ENCODE results near the gene FAXDC2. TPM values are rescaled to one million over a fixed set of nuclear protein-coding genes. Genes with fewer than 3 reads are reported as not detected.

Gene FAXDC2
- total and polyA plus RNA-seq, 4 donors: 14.0 to 46.8 (median 28.2) TPM

DNA sequence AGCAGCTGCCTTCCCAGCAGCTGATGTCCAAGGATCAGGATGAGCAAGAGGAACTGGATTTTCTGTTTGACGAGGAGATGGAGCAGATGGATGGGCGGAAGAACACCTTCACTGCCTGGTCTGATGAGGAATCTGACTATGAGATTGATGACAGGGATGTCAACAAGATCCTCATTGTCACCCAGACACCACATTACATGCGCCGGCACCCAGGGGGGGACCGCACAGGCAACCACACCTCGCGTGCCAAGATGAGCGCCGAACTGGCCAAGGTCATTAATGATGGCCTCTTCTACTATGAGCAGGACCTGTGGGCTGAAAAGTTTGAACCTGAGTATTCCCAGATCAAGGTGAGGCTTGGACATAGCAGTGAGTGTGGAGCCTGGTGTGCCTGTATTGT is 48.4 kb downstream of the FAXDC2 start:
- intact Hi-C loops (cut with DNase I): loop anchor here in 1 of 2 donors (10.0 kb wide), 1 partner anchor 117 kb away; no protein-coding TSS in a partner anchor
- H3K9me3 ChIP-seq (ENCODE audit: control insufficient read depth, low read length): no peaks in the 10 kb centered on the region
- no peak overlapping the region for H3K4me3 ChIP-seq (ENCODE audit: low read length in 2 of 2)
- H3K27ac ChIP-seq (ENCODE audit: low read depth in 1 of 2, low read length in 2 of 2): no peak overlapping the region
- peaks cover 13 to 22% of the 10 kb centered on the region in 2 donors for H3K36me3 ChIP-seq (ENCODE audit: control insufficient read depth in 1 of 2, insufficient read depth in 2 of 2, low read length in 1 of 2)
- no peaks in the 10 kb centered on the region for H3K27me3 ChIP-seq (ENCODE audit: control insufficient read depth in 1 of 2, insufficient read depth in 2 of 2, low read length in 1 of 2)
- no peaks in the 10 kb centered on the region for H3K4me1 ChIP-seq (ENCODE audit: control insufficient read depth in 1 of 2, insufficient read depth in 2 of 2, low read length in 2 of 2)
- ATAC-seq (ENCODE audit: low FRiP score): no peak
- DNase-seq: no peak
- 93 to 96% methylated on average over 9 of the region's 9 CpGs for WGBS, 2 donors

GRCh38 chr5:154801083-154801482 is 49.3 kb downstream of the FAXDC2 start:
- WGBS, 2 donors: 67 to 71% methylated on average over 3 of the region's 3 CpGs
- Histone ChIP-seq H3K9me3 (ENCODE audit: control insufficient read depth, low read length) (no peaks in the 10 kb centered on the region), H3K4me1 (ENCODE audit: control insufficient read depth in 1 of 2, insufficient read depth in 2 of 2, low read length in 2 of 2) (no peaks in the 10 kb centered on the region), H3K4me3 (ENCODE audit: low read length in 2 of 2) (no peak overlapping the region), H3K27me3 (ENCODE audit: control insufficient read depth in 1 of 2, insufficient read depth in 2 of 2, low read length in 1 of 2) (no peaks in the 10 kb centered on the region), H3K36me3 (ENCODE audit: control insufficient read depth in 1 of 2, insufficient read depth in 2 of 2, low read length in 1 of 2) (peaks cover 13 to 19% of the 10 kb centered on the region in 2 donors), H3K27ac (ENCODE audit: low read depth in 1 of 2, low read length in 2 of 2) (no peak overlapping the region)
- intact Hi-C loops (cut with DNase I): loop anchor here in 1 of 2 donors (10.0 kb wide), 1 partner anchor 116 kb away; no protein-coding TSS in a partner anchor
- no peak for ATAC-seq (ENCODE audit: low FRiP score)
- DNase-seq: no peak

DNA sequence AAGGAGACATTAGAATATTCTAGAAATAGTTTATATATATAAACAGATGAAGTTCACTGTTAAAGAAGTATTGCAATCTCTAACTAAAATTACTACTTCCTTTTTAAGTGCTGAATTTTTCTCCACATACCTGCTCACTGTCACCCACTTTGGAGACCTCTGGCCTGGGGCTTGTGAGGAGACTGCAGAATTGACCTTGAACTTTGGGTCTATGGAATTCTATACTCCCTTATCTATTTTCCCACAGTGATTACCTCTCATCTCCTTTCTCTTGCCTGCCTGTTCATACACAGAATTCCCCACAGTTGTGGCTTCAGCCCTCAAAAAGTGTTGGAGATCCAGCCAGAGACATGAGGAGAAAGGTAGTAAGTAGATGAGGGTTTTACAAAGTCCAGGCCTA is 49.8 kb downstream of the FAXDC2 start:
- Histone ChIP-seq H3K27me3 (ENCODE audit: control insufficient read depth in 1 of 2, insufficient read depth in 2 of 2, low read length in 1 of 2) (no peaks in the 10 kb centered on the region), H3K36me3 (ENCODE audit: control insufficient read depth in 1 of 2, insufficient read depth in 2 of 2, low read length in 1 of 2) (peaks cover 13 to 18% of the 10 kb centered on the region in 2 donors), H3K4me1 (ENCODE audit: control insufficient read depth in 1 of 2, insufficient read depth in 2 of 2, low read length in 2 of 2) (no peaks in the 10 kb centered on the region), H3K4me3 (ENCODE audit: low read length in 2 of 2) (no peak overlapping the region), H3K27ac (ENCODE audit: low read depth in 1 of 2, low read length in 2 of 2) (no peak overlapping the region), H3K9me3 (ENCODE audit: control insufficient read depth, low read length) (no peaks in the 10 kb centered on the region)
- ATAC-seq (ENCODE audit: low FRiP score) (no peak), DNase-seq (no peak)
- intact Hi-C loops (cut with DNase I): loop anchor here in 1 of 2 donors (10.0 kb wide), 1 partner anchor 116 kb away; no protein-coding TSS in a partner anchor

DNA sequence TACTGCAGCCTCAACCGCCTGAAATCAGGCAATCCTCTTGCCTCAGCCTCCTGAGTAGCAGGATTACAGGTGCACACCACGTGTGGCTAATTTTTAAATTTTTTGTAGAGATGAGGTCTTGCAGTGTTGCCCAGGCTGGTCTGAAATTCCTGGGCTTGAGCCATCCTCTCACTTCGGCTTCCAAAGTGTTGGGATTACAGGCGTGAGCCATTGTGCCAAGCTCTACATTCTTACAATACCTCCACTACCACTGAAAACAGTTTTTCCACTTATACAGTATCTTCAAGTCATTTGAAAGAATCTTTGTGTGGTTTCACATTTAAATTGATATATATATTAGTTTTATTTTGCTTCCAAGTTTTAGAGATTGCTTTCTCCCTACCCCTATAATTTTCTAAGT is 52.6 kb downstream of the FAXDC2 start:
- H3K4me3 ChIP-seq (ENCODE audit: low read length in 2 of 2): no peak overlapping the region
- 29 to 34% methylated on average over 4 of the region's 4 CpGs for WGBS, 2 donors
- intact Hi-C loops (cut with DNase I): no loop called here
- no peaks in the 10 kb centered on the region for H3K4me1 ChIP-seq (ENCODE audit: control insufficient read depth in 1 of 2, insufficient read depth in 2 of 2, low read length in 2 of 2)
- ATAC-seq (ENCODE audit: low FRiP score): no peak
- H3K36me3 ChIP-seq (ENCODE audit: control insufficient read depth in 1 of 2, insufficient read depth in 2 of 2, low read length in 1 of 2): peaks cover 8 to 9% of the 10 kb centered on the region in 2 donors
- no peaks in the 10 kb centered on the region for H3K9me3 ChIP-seq (ENCODE audit: control insufficient read depth, low read length)
- H3K27me3 ChIP-seq (ENCODE audit: control insufficient read depth in 1 of 2, insufficient read depth in 2 of 2, low read length in 1 of 2): no peaks in the 10 kb centered on the region
- no peak for DNase-seq
- H3K27ac ChIP-seq (ENCODE audit: low read depth in 1 of 2, low read length in 2 of 2): no peak overlapping the region

DNA sequence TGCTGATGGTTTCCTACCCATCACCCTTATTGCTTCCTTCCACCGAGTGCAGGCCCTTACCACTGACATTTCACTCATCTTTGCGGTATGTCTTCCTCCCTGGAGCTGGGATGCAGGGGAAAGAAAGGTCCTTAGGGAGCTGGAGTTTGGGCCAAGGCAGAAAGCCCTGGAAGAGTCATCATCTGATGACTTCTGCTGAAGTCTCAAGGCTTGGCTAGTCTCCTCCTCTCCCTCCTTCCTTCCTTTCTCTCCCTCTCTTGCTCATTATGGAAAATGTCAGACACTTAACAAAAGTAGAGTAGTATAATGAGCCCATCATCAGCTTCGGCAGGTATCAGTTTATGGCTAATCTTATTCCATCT is 55.2 kb downstream of the FAXDC2 start:
- 77 to 80% methylated on average over 3 of the region's 3 CpGs for WGBS, 2 donors
- DNase-seq (no peak), ATAC-seq (ENCODE audit: low FRiP score) (peak; percentile 31)
- H3K4me1 ChIP-seq (ENCODE audit: control insufficient read depth in 1 of 2, insufficient read depth in 2 of 2, low read length in 2 of 2): no peaks in the 10 kb centered on the region
- H3K4me3 ChIP-seq (ENCODE audit: low read length in 2 of 2): no peak overlapping the region
- no peaks in the 10 kb centered on the region for H3K27me3 ChIP-seq (ENCODE audit: control insufficient read depth in 1 of 2, insufficient read depth in 2 of 2, low read length in 1 of 2)
- H3K27ac ChIP-seq (ENCODE audit: low read depth in 1 of 2, low read length in 2 of 2): peak overlapping the region in 1 of 2 donors; percentile 12
- H3K36me3 ChIP-seq (ENCODE audit: control insufficient read depth in 1 of 2, insufficient read depth in 2 of 2, low read length in 1 of 2): peaks cover 7 to 12% of the 10 kb centered on the region in 2 donors
- H3K9me3 ChIP-seq (ENCODE audit: control insufficient read depth, low read length): no peaks in the 10 kb centered on the region
- intact Hi-C loops (cut with DNase I): no loop called here

- Histone ChIP-seq H3K4me1 (ENCODE audit: control insufficient read depth in 1 of 2, insufficient read depth in 2 of 2, low read length in 2 of 2) (no peaks in the 10 kb centered on the region), H3K9me3 (ENCODE audit: control insufficient read depth, low read length) (no peaks in the 10 kb centered on the region), H3K27ac (ENCODE audit: low read depth in 1 of 2, low read length in 2 of 2) (no peak overlapping the region), H3K4me3 (ENCODE audit: low read length in 2 of 2) (no peak overlapping the region), H3K27me3 (ENCODE audit: control insufficient read depth in 1 of 2, insufficient read depth in 2 of 2, low read length in 1 of 2) (no peaks in the 10 kb centered on the region), H3K36me3 (ENCODE audit: control insufficient read depth in 1 of 2, insufficient read depth in 2 of 2, low read length in 1 of 2) (peaks cover 5 to 12% of the 10 kb centered on the region in 2 donors)
- peak; percentile 16 for ATAC-seq (ENCODE audit: low FRiP score)
- intact Hi-C loops (cut with DNase I): no loop called here
- DNase-seq: no peak
- WGBS, 2 donors: 60% methylated on average over 7 of the region's 7 CpGs
Measured at GRCh38 chr5:154794525-154795234, 55.7 kb downstream of the FAXDC2 start.

GRCh38 chr5:154793599-154794524 is 56.5 kb downstream of the FAXDC2 start:
- peaks cover 3 to 12% of the 10 kb centered on the region in 2 donors for H3K36me3 ChIP-seq (ENCODE audit: control insufficient read depth in 1 of 2, insufficient read depth in 2 of 2, low read length in 1 of 2)
- H3K27ac ChIP-seq (ENCODE audit: low read depth in 1 of 2, low read length in 2 of 2): no peak overlapping the region
- no peak overlapping the region for H3K4me3 ChIP-seq (ENCODE audit: low read length in 2 of 2)
- no peaks in the 10 kb centered on the region for H3K27me3 ChIP-seq (ENCODE audit: control insufficient read depth in 1 of 2, insufficient read depth in 2 of 2, low read length in 1 of 2)
- 90% methylated on average over 32 of the region's 32 CpGs for WGBS, 2 donors
- ATAC-seq (ENCODE audit: low FRiP score) (peak; percentile 42), DNase-seq (no peak)
- no peaks in the 10 kb centered on the region for H3K9me3 ChIP-seq (ENCODE audit: control insufficient read depth, low read length)
- intact Hi-C loops (cut with DNase I): no loop called here
- H3K4me1 ChIP-seq (ENCODE audit: control insufficient read depth in 1 of 2, insufficient read depth in 2 of 2, low read length in 2 of 2): no peaks in the 10 kb centered on the region

DNA sequence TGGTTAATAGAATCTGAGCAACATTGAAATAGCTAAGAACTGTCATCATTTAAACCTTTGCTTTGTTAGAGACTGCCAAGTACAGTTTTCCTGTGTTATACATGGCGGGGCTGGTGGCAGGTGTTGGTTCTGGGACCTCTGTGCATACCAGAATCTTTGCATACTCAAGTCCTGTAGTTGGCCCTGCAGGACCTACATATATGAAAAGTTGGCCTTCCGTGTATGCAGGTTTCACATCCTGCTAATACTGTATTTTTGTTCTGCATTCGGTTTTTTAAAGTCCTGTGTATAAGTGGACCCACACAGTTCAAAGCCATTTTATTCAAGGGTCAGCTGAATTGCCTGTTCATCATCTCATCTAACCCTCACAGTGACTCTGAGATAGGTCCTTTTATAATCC is 58.9 kb downstream of the FAXDC2 start:
- Histone ChIP-seq H3K27me3 (ENCODE audit: control insufficient read depth in 1 of 2, insufficient read depth in 2 of 2, low read length in 1 of 2) (no peaks in the 10 kb centered on the region), H3K9me3 (ENCODE audit: control insufficient read depth, low read length) (no peaks in the 10 kb centered on the region), H3K4me1 (ENCODE audit: control insufficient read depth in 1 of 2, insufficient read depth in 2 of 2, low read length in 2 of 2) (peaks cover 0 to 6% of the 10 kb centered on the region in 2 donors), H3K4me3 (ENCODE audit: low read length in 2 of 2) (no peak overlapping the region), H3K36me3 (ENCODE audit: control insufficient read depth in 1 of 2, insufficient read depth in 2 of 2, low read length in 1 of 2) (peaks cover 3 to 12% of the 10 kb centered on the region in 2 donors), H3K27ac (ENCODE audit: low read depth in 1 of 2, low read length in 2 of 2) (no peak overlapping the region)
- 87% methylated on average over 3 of the region's 3 CpGs for WGBS, 2 donors
- intact Hi-C loops (cut with DNase I): no loop called here
- ATAC-seq (ENCODE audit: low FRiP score): no peak
- DNase-seq: no peak

All from aorta (tissue), 5 donors.